Adipocyte (in vitro differentiated cells): ENCODE results near the gene TCAF1.
A peak's percentile ranks its signal among the peaks of the same experiment; 100 is the strongest.

Source experiments
- DNase-seq: peaks from one replicate; pipeline ENCODE4 v3.0.0-alpha.2; 2015; ENCODE audit warnings: low read depth
- H3K27me3 ChIP-seq: replicated peaks from 2 replicates; pipeline ENCODE4 v1.7.0; 2013; ENCODE audit warnings: mild to moderate bottlenecking, low read length, moderate library complexity; ENCODE audit not compliant: control insufficient read depth, insufficient read depth
- H3K36me3 ChIP-seq: 2 replicates; pipeline ENCODE4 v1.7.0; 2013; ENCODE audit warnings: low read length, mild to moderate bottlenecking, moderate library complexity; ENCODE audit not compliant: control insufficient read depth, insufficient read depth, severe bottlenecking
- H3K4me1 ChIP-seq: 2 replicates; pipeline ENCODE4 v1.7.0; 2013; ENCODE audit warnings: mild to moderate bottlenecking, low read length, moderate library complexity; ENCODE audit not compliant: control insufficient read depth, insufficient read depth
- H3K4me3 ChIP-seq: 2 replicates; pipeline ENCODE4 v1.7.0; 2013; ENCODE audit warnings: mild to moderate bottlenecking, low read length, moderate library complexity
- H3K9ac ChIP-seq: 2 replicates; pipeline ENCODE4 v1.7.0; 2013; ENCODE audit warnings: mild to moderate bottlenecking, low read length, moderate library complexity
- H3K9me3 ChIP-seq: 2 replicates; pipeline ENCODE4 v1.7.0; 2013; ENCODE audit warnings: mild to moderate bottlenecking, low read length, moderate library complexity; ENCODE audit not compliant: control insufficient read depth

Gene TCAF1

GRCh38 chr7:143901668-143902331 is at the start of gene TCAF1:
TCAF1 (minus strand) TSS chr7:143902176; CDS start chr7:143876608, 25,568 bp downstream.
- H3K4me3 ChIP-seq: peak within 1 kb of the TSS; percentile 95
- no peaks in the 10 kb centered on the region for H3K27me3 ChIP-seq
- peak; percentile 98 for DNase-seq
- H3K9ac ChIP-seq: peak within 1 kb of the TSS; percentile 93
- H3K4me1 ChIP-seq: peaks cover 22% of the 10 kb centered on the region
- H3K36me3 ChIP-seq: no peaks in the 10 kb centered on the region
- no peaks in the 10 kb centered on the region for H3K9me3 ChIP-seq

DNA sequence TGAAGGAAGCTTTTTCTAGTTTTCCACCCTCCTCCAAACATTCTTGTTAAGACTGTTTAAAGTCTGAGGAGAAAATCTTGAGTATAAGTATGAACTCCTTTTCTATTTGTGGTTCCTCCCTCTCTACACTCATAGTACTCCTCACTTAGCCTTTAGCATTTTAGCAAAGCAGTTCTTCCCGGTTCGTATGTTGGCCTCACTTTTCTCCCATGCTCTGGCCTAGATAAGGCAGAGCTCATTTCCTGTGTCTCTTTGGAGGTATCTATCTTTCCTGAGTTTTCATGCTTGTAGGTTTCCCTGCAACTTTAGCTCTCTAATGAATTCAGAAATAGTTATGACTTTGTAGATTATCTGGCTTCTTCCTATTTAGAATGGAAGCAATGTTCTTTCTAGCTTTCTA is 46.8 kb upstream of the TCAF1 start:
- DNase-seq: no peak
- Histone ChIP-seq H3K36me3 (no peaks in the 10 kb centered on the region), H3K9me3 (peaks cover 12% of the 10 kb centered on the region), H3K27me3 (no peaks in the 10 kb centered on the region), H3K9ac (no peak overlapping the region), H3K4me1 (no peaks in the 10 kb centered on the region), H3K4me3 (no peak overlapping the region)

DNA sequence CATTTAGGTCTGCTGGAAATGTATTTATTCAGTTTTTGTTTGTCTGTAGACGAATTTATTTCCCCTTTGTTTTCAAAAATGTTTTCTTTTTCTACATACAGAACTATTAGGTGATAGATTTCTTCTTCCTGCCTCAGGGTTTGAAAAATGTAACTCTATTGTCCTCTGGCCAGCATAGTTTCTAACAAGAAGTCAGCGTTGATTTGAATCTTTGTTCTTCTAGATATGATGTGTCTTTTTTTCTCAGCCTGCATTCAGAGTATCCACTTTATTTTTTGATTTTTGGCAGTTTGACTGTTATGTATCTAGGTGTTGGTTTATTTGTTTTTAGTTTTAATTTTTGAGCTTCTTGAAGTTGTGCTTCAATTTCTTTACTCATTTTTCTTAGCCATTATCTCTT is 45.1 kb upstream of the TCAF1 start:
- H3K36me3 ChIP-seq: no peaks in the 10 kb centered on the region
- no peaks in the 10 kb centered on the region for H3K4me1 ChIP-seq
- no peak overlapping the region for H3K9ac ChIP-seq
- peaks cover 12% of the 10 kb centered on the region for H3K9me3 ChIP-seq
- no peak for DNase-seq
- H3K27me3 ChIP-seq: no peaks in the 10 kb centered on the region
- no peak overlapping the region for H3K4me3 ChIP-seq

DNA sequence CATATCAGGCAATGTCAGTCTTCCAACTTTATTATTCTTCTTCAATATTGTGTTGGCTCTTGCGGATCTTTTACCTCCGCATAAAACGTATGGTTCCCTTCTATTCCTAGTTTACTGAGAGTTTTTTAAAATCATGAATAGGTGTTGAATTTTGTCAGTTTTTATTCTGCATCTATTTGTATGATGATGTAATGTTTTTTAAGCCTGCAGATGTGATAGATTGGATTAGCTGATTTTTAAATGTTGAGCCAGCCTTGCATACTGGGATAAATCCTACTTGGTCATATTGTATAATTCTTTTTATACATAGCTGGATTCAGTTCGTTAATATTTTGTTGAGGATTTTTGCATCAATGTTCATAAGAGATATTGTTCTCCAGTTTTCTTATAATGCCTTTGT is 43.4 kb upstream of the TCAF1 start:
- H3K9me3 ChIP-seq: peaks cover 12% of the 10 kb centered on the region
- H3K27me3 ChIP-seq: no peaks in the 10 kb centered on the region
- no peak for DNase-seq

GRCh38 chr7:143938379-143939243 is 36.6 kb upstream of the TCAF1 start:
- Histone ChIP-seq H3K36me3 (no peaks in the 10 kb centered on the region), H3K9me3 (no peaks in the 10 kb centered on the region), H3K27me3 (no peaks in the 10 kb centered on the region), H3K4me3 (no peak overlapping the region), H3K9ac (no peak overlapping the region), H3K4me1 (peaks cover 5% of the 10 kb centered on the region)
- DNase-seq: no peak

More for the DNA sequence above, 43.4 kb upstream of the TCAF1 start:
- Histone ChIP-seq H3K36me3 (no peaks in the 10 kb centered on the region), H3K4me3 (no peak overlapping the region), H3K4me1 (no peaks in the 10 kb centered on the region), H3K9ac (no peak overlapping the region)

- Histone ChIP-seq H3K9me3 (no peaks in the 10 kb centered on the region), H3K36me3 (no peaks in the 10 kb centered on the region)
- peak; percentile 92 for DNase-seq
Observed at GRCh38 chr7:143936087-143937009, 34.4 kb upstream of the TCAF1 start.

GRCh38 chr7:143934526-143935325 is 32.8 kb upstream of the TCAF1 start, which contains the start of gene OR2F2:
OR2F2 (plus strand) TSS chr7:143935233; CDS start chr7:143935233, 0 bp downstream.
- H3K36me3 ChIP-seq: no peaks in the 10 kb centered on the region
- H3K9ac ChIP-seq: no peak within 1 kb of the TSS
- H3K4me1 ChIP-seq: peaks cover 5% of the 10 kb centered on the region
- no peaks in the 10 kb centered on the region for H3K9me3 ChIP-seq
- peak; percentile 77 for DNase-seq
- H3K27me3 ChIP-seq: no peaks in the 10 kb centered on the region
- no peak within 1 kb of the TSS for H3K4me3 ChIP-seq

More at GRCh38 chr7:143936087-143937009, 34.4 kb upstream of the TCAF1 start:
- Histone ChIP-seq H3K9ac (no peak overlapping the region), H3K4me3 (no peak overlapping the region), H3K4me1 (peaks cover 5% of the 10 kb centered on the region), H3K27me3 (no peaks in the 10 kb centered on the region)

- DNase-seq: peak; percentile 65
- Histone ChIP-seq H3K27me3 (no peaks in the 10 kb centered on the region), H3K36me3 (no peaks in the 10 kb centered on the region)
Observed at GRCh38 chr7:143931739-143932138, 29.8 kb upstream of the TCAF1 start.

GRCh38 chr7:143929224-143929920 is 27.4 kb upstream of the TCAF1 start:
- Histone ChIP-seq H3K9me3 (no peaks in the 10 kb centered on the region), H3K4me1 (no peaks in the 10 kb centered on the region), H3K4me3 (no peak overlapping the region), H3K36me3 (no peaks in the 10 kb centered on the region), H3K27me3 (no peaks in the 10 kb centered on the region), H3K9ac (no peak overlapping the region)
- DNase-seq: peak; percentile 44

More at GRCh38 chr7:143931739-143932138, 29.8 kb upstream of the TCAF1 start:
- Histone ChIP-seq H3K9ac (no peak overlapping the region), H3K4me3 (no peak overlapping the region), H3K4me1 (peaks cover 5% of the 10 kb centered on the region), H3K9me3 (no peaks in the 10 kb centered on the region)

DNA sequence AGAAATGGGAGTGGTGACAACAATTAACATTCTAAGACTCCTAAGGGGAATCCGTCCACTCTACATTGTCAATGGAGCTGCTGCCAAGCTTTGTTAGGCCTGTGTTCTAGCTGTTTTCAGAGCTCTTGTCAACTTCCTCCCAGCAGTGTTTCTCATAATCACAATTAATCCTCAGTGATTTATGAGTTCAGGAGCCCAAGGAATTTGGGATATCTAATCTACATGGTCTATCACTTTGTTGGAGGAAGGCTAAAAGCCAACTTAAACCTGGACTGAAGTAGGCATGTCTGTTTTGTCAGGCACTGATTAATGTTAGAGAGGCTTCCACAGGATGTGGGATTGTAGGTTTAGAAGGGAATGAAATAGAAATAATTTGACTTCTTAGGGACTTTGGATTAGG is 22.9 kb upstream of the TCAF1 start:
- no peaks in the 10 kb centered on the region for H3K4me1 ChIP-seq
- no peaks in the 10 kb centered on the region for H3K27me3 ChIP-seq
- no peak overlapping the region for H3K4me3 ChIP-seq
- DNase-seq: no peak
- no peaks in the 10 kb centered on the region for H3K9me3 ChIP-seq
- no peak overlapping the region for H3K9ac ChIP-seq
- no peaks in the 10 kb centered on the region for H3K36me3 ChIP-seq
